CD4-positive, alpha-beta T cell (primary cell): ENCODE results near the gene TMEM219. TPM values are rescaled to one million over a fixed set of nuclear protein-coding genes. Genes with fewer than 3 reads are reported as not detected.

ENCODE experiments used
- ATAC-seq: fragments of 200-7000 bp; cut with Tn5 transposase; one replicate; pipeline ENCODE4 v1.10.0; 2022; ENCODE audit warnings: mild to moderate bottlenecking; ENCODE audit not compliant: poor library complexity
- CTCF ChIA-PET: fragments of 350-600 bp; sonication (Branson Sonifier 250); formaldehyde crosslinking; loops from one replicate; lab custom pipeline; 2021; ENCODE audit warnings: antibody characterized with exemption, inconsistent platforms; lab: Charles Lee
- POLR2A ChIA-PET: fragments of 350-600 bp; sonication (Branson Sonifier 250); formaldehyde crosslinking; loops from one replicate; lab custom pipeline; 2021; ENCODE audit warnings: antibody characterized with exemption, inconsistent platforms; lab: Charles Lee
- DNase-seq, 14 experiments: peaks; one replicate each; pipeline ENCODE4 v3.0.0-alpha.2; 2013 to 2020; ENCODE audit warnings: mixed read lengths in 2 of 14
- H3K27ac ChIP-seq, 2 donors: one replicate each; pipeline versions ENCODE4 v1.5.1 to v1.7.0; 2013; ENCODE audit warnings: low read length in 2 of 2, low read depth in 1 of 2, mild to moderate bottlenecking in 1 of 2
- H3K27me3 ChIP-seq, 2 experiments: 1 replicate in 1 of 2; 2 replicates in 1 of 2; pipeline versions ENCODE4 v1.6.1 to v1.7.0; 2013; ENCODE audit warnings: low read length in 2 of 2, control low read depth in 1 of 2, mild to moderate bottlenecking in 1 of 2, moderate library complexity in 1 of 2; ENCODE audit not compliant: insufficient read depth in 2 of 2, control insufficient read depth in 1 of 2
- H3K36me3 ChIP-seq: one replicate; pipeline ENCODE4 v1.6.1; 2013; ENCODE audit warnings: low read length, control low read depth; ENCODE audit not compliant: insufficient read depth
- H3K4me1 ChIP-seq: one replicate; pipeline ENCODE4 v1.6.1; 2013; ENCODE audit warnings: low read length, control low read depth; ENCODE audit not compliant: insufficient read depth
- H3K4me3 ChIP-seq: one replicate; pipeline ENCODE4 v1.5.1; 2013; ENCODE audit warnings: mild to moderate bottlenecking, low read length, moderate library complexity
- H3K9me3 ChIP-seq, 2 experiments: 1 replicate in 1 of 2; 2 replicates in 1 of 2; pipeline versions ENCODE4 v1.6.1 to v1.7.0; 2013; ENCODE audit warnings: low read length in 2 of 2, mild to moderate bottlenecking in 2 of 2, control low read depth in 1 of 2, moderate library complexity in 1 of 2; ENCODE audit not compliant: control insufficient read depth in 1 of 2, insufficient read depth in 1 of 2
- H3K27ac Mint-ChIP-seq: one replicate; pipeline ENCODE4 v1.8.0; 2020; ENCODE audit warnings: mixed read lengths
- H3K27me3 Mint-ChIP-seq: one replicate; pipeline ENCODE4 v1.8.0; 2021; ENCODE audit warnings: mixed read lengths
- H3K36me3 Mint-ChIP-seq: one replicate; pipeline ENCODE4 v1.8.0; 2021; ENCODE audit warnings: low read depth, mixed read lengths
- H3K4me1 Mint-ChIP-seq: one replicate; pipeline ENCODE4 v1.8.0; 2021; ENCODE audit warnings: low read depth, mixed read lengths
- H3K4me3 Mint-ChIP-seq: one replicate; pipeline ENCODE4 v1.8.0; 2020; ENCODE audit warnings: mild to moderate bottlenecking, mixed read lengths
- H3K9me3 Mint-ChIP-seq: one replicate; pipeline ENCODE4 v1.8.0; 2020; ENCODE audit warnings: mixed read lengths
- intact Hi-C, 2 experiments: fragments of 100-400 bp; cut with DNase I in 1 of 2; cut with micrococcal nuclease in 1 of 2; formaldehyde crosslinking; loops; one replicate each; pipeline versions ENCODE4 v1.15.1 to v1.9.0; 2023 to 2025; cut with DNase I, micrococcal nuclease
- total RNA-seq, 174 experiments: library from RNA in 2 of 174; stranded (reverse) in 2 of 174; gene quantifications; one replicate each; pipeline ENCODE4 v1.2.3 and lab custom pipeline; 2021 to 2026
- TF ChIP-seq, protein P1 (sequence below): fragments of 200-600 bp; IDR thresholded peaks from one replicate; pipeline ENCODE4 v1.8.0; 2022; ENCODE audit warnings: antibody characterized with exemption, mild to moderate bottlenecking

TMEM219 gene
- total RNA-seq, 2 experiments from 2014 or later = 56.9 to 63.3 TPM

DNA sequence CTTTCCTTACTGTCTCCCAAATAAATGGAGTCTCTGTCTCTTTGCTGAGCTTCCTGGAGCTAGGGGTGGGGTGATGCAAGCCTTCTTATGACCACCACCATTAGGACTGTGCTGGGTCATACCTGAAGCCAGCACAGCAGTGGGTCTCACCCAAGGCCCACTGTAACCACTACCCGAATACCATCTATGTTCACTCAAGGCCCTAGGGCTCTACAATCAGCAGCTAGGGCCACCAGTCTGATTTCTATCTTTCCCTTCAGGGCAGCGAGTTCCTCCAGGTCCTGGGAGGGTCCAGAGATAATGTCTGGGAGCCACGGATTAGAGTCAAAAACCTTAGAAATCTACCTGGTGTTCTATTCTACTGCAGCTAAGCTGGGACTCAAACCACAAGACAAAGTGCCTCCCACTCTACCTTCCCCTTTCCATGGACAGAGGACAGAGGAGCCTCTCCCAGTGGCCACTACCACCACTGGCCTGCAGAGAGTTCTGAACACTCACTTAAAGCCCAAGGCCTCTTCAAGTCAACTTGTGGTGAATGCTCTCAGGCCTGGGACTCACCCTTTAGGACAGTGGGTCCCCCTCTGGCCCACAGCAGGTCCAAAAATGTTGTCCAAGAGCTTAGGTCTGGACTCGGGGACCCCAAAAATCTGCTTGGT, 10.9 kb upstream of the TMEM219 start:
- ChIA-PET POLR2A (no interaction called here), CTCF (no interaction called here)
- no peaks in the 10 kb centered on the region for H3K36me3 ChIP-seq
- H3K9me3 ChIP-seq = peaks cover 0 to 5% of the 10 kb centered on the region in 2 experiments
- Mint-ChIP-seq H3K4me1 (no peaks in the 10 kb centered on the region), H3K4me3 (no peak overlapping the region), H3K27me3 (no peaks in the 10 kb centered on the region), H3K36me3 (no peaks in the 10 kb centered on the region), H3K27ac (no peak overlapping the region), H3K9me3 (peaks cover 2% of the 10 kb centered on the region)
- ATAC-seq = no peak
- no peak overlapping the region for H3K4me3 ChIP-seq
- no peaks in the 10 kb centered on the region for H3K4me1 ChIP-seq
- TF ChIP-seq, protein P1, sequence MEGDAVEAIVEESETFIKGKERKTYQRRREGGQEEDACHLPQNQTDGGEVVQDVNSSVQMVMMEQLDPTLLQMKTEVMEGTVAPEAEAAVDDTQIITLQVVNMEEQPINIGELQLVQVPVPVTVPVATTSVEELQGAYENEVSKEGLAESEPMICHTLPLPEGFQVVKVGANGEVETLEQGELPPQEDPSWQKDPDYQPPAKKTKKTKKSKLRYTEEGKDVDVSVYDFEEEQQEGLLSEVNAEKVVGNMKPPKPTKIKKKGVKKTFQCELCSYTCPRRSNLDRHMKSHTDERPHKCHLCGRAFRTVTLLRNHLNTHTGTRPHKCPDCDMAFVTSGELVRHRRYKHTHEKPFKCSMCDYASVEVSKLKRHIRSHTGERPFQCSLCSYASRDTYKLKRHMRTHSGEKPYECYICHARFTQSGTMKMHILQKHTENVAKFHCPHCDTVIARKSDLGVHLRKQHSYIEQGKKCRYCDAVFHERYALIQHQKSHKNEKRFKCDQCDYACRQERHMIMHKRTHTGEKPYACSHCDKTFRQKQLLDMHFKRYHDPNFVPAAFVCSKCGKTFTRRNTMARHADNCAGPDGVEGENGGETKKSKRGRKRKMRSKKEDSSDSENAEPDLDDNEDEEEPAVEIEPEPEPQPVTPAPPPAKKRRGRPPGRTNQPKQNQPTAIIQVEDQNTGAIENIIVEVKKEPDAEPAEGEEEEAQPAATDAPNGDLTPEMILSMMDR = no peak
- no peak overlapping the region for H3K27ac ChIP-seq
- H3K27me3 ChIP-seq = no peaks in the 10 kb centered on the region
- intact Hi-C loops = no loop called here
- no peak for DNase-seq

DNA sequence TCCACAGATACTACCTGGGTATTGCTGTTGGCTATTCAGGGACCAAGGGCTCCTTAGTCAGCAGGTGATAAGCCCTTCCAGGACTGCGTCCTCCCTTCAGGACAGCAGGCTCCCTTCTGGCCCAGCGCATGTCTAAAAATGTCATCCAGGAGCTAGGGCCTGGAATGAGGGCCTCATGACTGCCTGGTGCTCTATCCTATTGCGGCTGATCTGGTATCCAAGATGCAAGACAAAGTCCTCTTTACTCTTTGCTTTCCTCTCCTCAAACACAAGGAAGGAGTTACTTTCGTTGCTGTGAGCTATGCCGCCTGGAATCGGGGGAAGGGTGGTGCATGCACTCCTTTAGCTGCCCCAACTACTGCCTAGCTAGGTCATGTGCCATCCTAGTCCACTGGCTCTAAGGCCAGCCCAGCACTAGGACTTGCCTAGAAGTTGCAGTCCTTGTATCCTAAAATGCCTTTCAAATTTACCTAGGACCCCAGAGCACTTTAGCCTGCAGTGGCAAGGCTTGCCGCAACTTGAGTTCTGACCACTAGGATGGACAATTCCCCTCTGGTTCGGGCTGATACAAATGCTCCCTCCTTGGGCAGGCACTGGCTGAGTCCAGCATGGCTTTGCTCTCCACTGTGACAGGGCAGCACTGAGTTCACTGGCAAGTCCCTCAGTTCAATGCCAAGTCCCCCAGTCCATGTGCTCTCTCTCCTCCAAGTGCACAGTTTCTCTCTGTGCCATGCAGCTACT, 10.1 kb upstream of the TMEM219 start:
- Mint-ChIP-seq H3K27me3 (no peaks in the 10 kb centered on the region), H3K36me3 (no peaks in the 10 kb centered on the region), H3K4me1 (no peaks in the 10 kb centered on the region), H3K9me3 (peaks cover 2% of the 10 kb centered on the region), H3K4me3 (no peak overlapping the region), H3K27ac (no peak overlapping the region)
- Histone ChIP-seq H3K36me3 (no peaks in the 10 kb centered on the region), H3K4me1 (no peaks in the 10 kb centered on the region), H3K27me3 (no peaks in the 10 kb centered on the region), H3K4me3 (no peak overlapping the region), H3K27ac (no peak overlapping the region), H3K9me3 (peaks cover 0 to 5% of the 10 kb centered on the region in 2 experiments)
- TF ChIP-seq, protein P1 = no peak
- ATAC-seq = no peak
- intact Hi-C loops = no loop called here
- ChIA-PET POLR2A (no interaction called here), CTCF (no interaction called here)
- no peak for DNase-seq

DNA sequence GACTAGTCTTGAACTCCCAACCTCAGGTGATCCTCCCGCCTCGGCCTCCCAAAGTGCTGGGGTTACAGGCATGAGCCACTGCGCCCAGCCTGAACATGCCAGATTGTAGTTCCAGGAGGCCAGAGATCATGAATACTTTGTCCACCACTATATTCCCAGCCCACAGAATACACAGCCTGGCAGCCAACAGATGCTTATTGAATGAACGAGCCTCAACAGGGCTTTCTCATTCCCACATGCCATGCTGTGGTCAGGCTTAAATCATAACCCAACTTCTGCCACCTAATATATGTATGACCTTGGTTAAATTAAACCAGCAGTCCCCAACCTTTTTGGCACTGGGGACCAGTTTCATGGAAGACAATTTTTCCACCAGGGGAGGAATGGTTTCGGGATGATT, 3.1 kb upstream of the TMEM219 start:
- Histone ChIP-seq H3K9me3 (no peaks in the 10 kb centered on the region), H3K36me3 (no peaks in the 10 kb centered on the region), H3K4me3 (no peak overlapping the region), H3K4me1 (peaks cover 23% of the 10 kb centered on the region), H3K27me3 (no peaks in the 10 kb centered on the region), H3K27ac (no peak overlapping the region)
- no peak for ATAC-seq
- H3K9me3 Mint-ChIP-seq = no peaks in the 10 kb centered on the region
- peaks cover 5% of the 10 kb centered on the region for H3K36me3 Mint-ChIP-seq
- peaks cover 20% of the 10 kb centered on the region for H3K4me1 Mint-ChIP-seq
- CTCF ChIA-PET = interaction anchor here (0.9 kb wide), 1 partner anchor 32 kb away, joined by 3 read pairs; no protein-coding TSS in a partner anchor
- no peak overlapping the region for H3K27ac Mint-ChIP-seq
- POLR2A ChIA-PET = interaction anchor here (1.2 kb wide), 1 partner anchor 15 kb away, joined by 4 read pairs; the partner anchor contains the start of gene TAOK2
- no peak overlapping the region for H3K4me3 Mint-ChIP-seq
- no peaks in the 10 kb centered on the region for H3K27me3 Mint-ChIP-seq
- TF ChIP-seq, protein P1 = no peak
- no peak for DNase-seq
- intact Hi-C loops = no loop called here
